ENCODE data around the gene FAM114A1.

DNA sequence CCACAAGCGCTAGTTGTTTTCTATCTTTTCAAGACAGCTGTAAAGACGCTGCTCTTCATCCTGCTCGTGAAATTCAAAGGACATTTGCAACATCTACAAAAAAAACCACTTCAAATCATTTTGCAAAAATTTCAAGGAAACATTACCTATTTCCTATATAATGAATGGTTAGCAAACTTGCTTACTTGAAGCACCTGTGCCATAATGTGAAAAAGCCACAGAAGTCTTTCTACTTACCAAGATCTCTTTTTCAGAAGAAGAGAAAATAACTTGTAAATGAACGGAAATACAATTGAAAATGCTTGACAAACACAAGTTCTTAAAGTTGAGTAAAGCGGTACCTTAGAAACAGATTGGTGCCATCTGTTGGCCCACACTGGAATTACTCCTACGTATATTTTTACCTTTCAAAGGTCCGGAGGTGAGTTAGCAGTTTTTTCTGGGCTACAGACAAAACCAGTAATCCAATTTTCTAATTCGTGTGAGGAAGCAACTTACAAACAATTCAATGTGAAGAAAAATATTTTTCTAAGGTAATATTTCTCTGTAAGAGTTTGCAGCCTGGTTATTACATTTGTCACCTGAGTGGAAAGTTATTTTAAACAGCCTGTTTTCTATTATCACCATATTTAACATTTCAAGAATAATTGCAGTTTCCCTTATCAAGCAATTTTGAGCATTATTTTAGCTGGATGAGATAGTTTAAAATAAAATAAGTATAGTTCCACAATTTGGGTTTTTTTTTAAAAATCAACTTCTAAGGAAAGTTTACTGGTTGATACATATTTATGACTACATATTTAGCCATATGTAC, 10.9 kb upstream of the FAM114A1 start, which contains the start of gene TLR6:
- TF ChIP-seq, protein P1, sequence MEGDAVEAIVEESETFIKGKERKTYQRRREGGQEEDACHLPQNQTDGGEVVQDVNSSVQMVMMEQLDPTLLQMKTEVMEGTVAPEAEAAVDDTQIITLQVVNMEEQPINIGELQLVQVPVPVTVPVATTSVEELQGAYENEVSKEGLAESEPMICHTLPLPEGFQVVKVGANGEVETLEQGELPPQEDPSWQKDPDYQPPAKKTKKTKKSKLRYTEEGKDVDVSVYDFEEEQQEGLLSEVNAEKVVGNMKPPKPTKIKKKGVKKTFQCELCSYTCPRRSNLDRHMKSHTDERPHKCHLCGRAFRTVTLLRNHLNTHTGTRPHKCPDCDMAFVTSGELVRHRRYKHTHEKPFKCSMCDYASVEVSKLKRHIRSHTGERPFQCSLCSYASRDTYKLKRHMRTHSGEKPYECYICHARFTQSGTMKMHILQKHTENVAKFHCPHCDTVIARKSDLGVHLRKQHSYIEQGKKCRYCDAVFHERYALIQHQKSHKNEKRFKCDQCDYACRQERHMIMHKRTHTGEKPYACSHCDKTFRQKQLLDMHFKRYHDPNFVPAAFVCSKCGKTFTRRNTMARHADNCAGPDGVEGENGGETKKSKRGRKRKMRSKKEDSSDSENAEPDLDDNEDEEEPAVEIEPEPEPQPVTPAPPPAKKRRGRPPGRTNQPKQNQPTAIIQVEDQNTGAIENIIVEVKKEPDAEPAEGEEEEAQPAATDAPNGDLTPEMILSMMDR (IDR thresholded peaks at IDR 0.05; ENCODE audit: low read depth, low read length, poor library complexity, severe bottlenecking), result peak; percentile 84
- TF ChIP-seq EZH2phosphoT487 (IDR thresholded peaks at IDR 0.05; ENCODE audit: borderline replicate concordance, low read length), result no peak

Data from DOHH2 (cell line).